Measurements from ENCODE around the gene CD27. TPM values are rescaled to one million over a fixed set of nuclear protein-coding genes. Genes with fewer than 3 reads are reported as not detected.

The CD27 gene
- total RNA-seq, 1 experiment from 2014 or later = 0.23 TPM

GRCh38 chr12:6464531-6464930 lies 19.8 kb downstream of the CD27 start:
- no peak for ATAC-seq
- intact Hi-C loops (cut with micrococcal nuclease; ENCODE audit: unreplicated experiment) (no loop called here), in situ Hi-C loops (cut with HindIII; ENCODE audit: low pct_unique_long_range_greater_than_20kb, low sequenced_read_pairs) (no loop called here)
- Histone ChIP-seq H3K27ac (ENCODE audit: low read length) (no peak overlapping the region), H3K4me1 (ENCODE audit: control insufficient read depth, insufficient read depth, low read length) (peaks cover 9% of the 10 kb centered on the region), H3K4me3 (ENCODE audit: low read depth in 2 of 2, low read length in 2 of 2) (no peak overlapping the region), H3K9me3 (ENCODE audit: control insufficient read depth, insufficient read depth, low read depth, low read length) (no peaks in the 10 kb centered on the region), H3K27me3 (ENCODE audit: control insufficient read depth, insufficient read depth, low read length) (no peaks in the 10 kb centered on the region), H3K36me3 (ENCODE audit: control insufficient read depth, insufficient read depth, low read length) (no peaks in the 10 kb centered on the region; the same call in 1 of the 2 replicates)
- BruUV-seq (replicated peaks) = no TSS peak
- TF ChIP-seq CTCF (IDR thresholded peaks at IDR 0.05) = no peak
- TF ChIP-seq SIN3A (IDR thresholded peaks at IDR 0.05; ENCODE audit: borderline replicate concordance, insufficient read depth, low read depth, low read length) = no peak
- no peak for TF ChIP-seq TCF7L2 (IDR thresholded peaks at IDR 0.05; ENCODE audit: low read depth, low read length)
- TF ChIP-seq POLR2AphosphoS5 (IDR thresholded peaks at IDR 0.05; ENCODE audit: low read depth, low read length) = no peak
- TF ChIP-seq REST (IDR thresholded peaks at IDR 0.05; ENCODE audit: insufficient read depth in 1 of 2, low read depth in 2 of 2, low read length in 1 of 2) = no peak
- no peak for DNase-seq (ENCODE audit: low read depth, low spot score)
- POLR2A ChIA-PET = no interaction called here
- CTCF ChIA-PET = interaction anchor here (1.2 to 1.5 kb wide), 2 partner anchors 25 to 138 kb away, joined by 4 to 7 read pairs; no protein-coding TSS in a partner anchor

GRCh38 chr12:6465467-6466183 lies 20.9 kb downstream of the CD27 start:
- intact Hi-C loops (cut with micrococcal nuclease; ENCODE audit: unreplicated experiment) (loop anchor here (1.0 to 5.0 kb wide), 2 partner anchors 42 to 138 kb away; no protein-coding TSS in a partner anchor), in situ Hi-C loops (cut with HindIII; ENCODE audit: low pct_unique_long_range_greater_than_20kb, low sequenced_read_pairs) (no loop called here)
- H3K4me1 ChIP-seq (ENCODE audit: control insufficient read depth, insufficient read depth, low read length) = peaks cover 9% of the 10 kb centered on the region
- H3K27me3 ChIP-seq (ENCODE audit: control insufficient read depth, insufficient read depth, low read length) = no peaks in the 10 kb centered on the region
- H3K9me3 ChIP-seq (ENCODE audit: control insufficient read depth, insufficient read depth, low read depth, low read length) = no peaks in the 10 kb centered on the region
- peak; percentile 83 for TF ChIP-seq CTCF (IDR thresholded peaks at IDR 0.05)
- TF ChIP-seq REST (IDR thresholded peaks at IDR 0.05; ENCODE audit: insufficient read depth in 1 of 2, low read depth in 2 of 2, low read length in 1 of 2) = no peak
- POLR2A ChIA-PET = interaction anchor here (0.6 kb wide), 2 partner anchors 145 to 408 kb away, joined by 3 read pairs; no protein-coding TSS in a partner anchor
- CTCF ChIA-PET = interaction anchor here (0.6 to 1.5 kb wide), 6 partner anchors 23 to 143 kb away, joined by 3 to 7 read pairs (median 4); no protein-coding TSS in a partner anchor
- ATAC-seq (peak; percentile 64; the same call in 1 of the 2 replicates), DNase-seq (ENCODE audit: low read depth, low spot score) (peak; percentile 41)
- no peaks in the 10 kb centered on the region; the same call in none of the 2 replicates for H3K36me3 ChIP-seq (ENCODE audit: control insufficient read depth, insufficient read depth, low read length)
- BruUV-seq (replicated peaks) = no TSS peak
- H3K27ac ChIP-seq (ENCODE audit: low read length) = no peak overlapping the region
- H3K4me3 ChIP-seq (ENCODE audit: low read depth in 2 of 2, low read length in 2 of 2) = no peak overlapping the region
